Measurements from ENCODE around the gene CHD2. TPM values are rescaled to one million over a fixed set of nuclear protein-coding genes. Genes with fewer than 3 reads are reported as not detected.

CHD2 gene
- total and polyA plus RNA-seq, 8 donors: 21.5 to 833 (median 131) TPM

- H3K4me3 ChIP-seq: no peak overlapping the region
- no peak overlapping the region for H3K27ac ChIP-seq
- no peaks in the 10 kb centered on the region for H3K9me3 ChIP-seq
- 87 to 100% (median 89%) methylated on average over 1 of the region's 1 CpG for WGBS, 5 donors
- peaks cover 73 to 97% (median 96%) of the 10 kb centered on the region in 4 donors for H3K36me3 ChIP-seq
- DNase-seq: no peak
- H3K4me1 ChIP-seq: peaks cover 0 to 16% (median 10%) of the 10 kb centered on the region in 4 donors
- TF ChIP-seq CTCF (IDR thresholded peaks at IDR 0.05) (no peak), POLR2AphosphoS5 (IDR thresholded peaks at IDR 0.05) (no peak), EP300 (IDR thresholded peaks at IDR 0.05) (no peak), POLR2A (IDR thresholded peaks at IDR 0.05) (no peak)
- intact Hi-C loops (cut with DNase I; ENCODE audit: low total_unique reads): loop anchor here (10.0 kb wide), 1 partner anchor 53 kb away; no protein-coding TSS in a partner anchor
- H3K27me3 ChIP-seq: no peaks in the 10 kb centered on the region
These were observed 41.5 kb downstream of the CHD2 start for GRCh38 chr15:92941668-92942067.

- Histone ChIP-seq H3K4me3 (no peak overlapping the region), H3K4me1 (peaks cover 0 to 9% (median 5%) of the 10 kb centered on the region in 4 donors), H3K36me3 (peaks cover 75 to 97% (median 97%) of the 10 kb centered on the region in 4 donors), H3K9me3 (peaks cover 0 to 4% (median 1%) of the 10 kb centered on the region in 4 donors), H3K27ac (no peak overlapping the region), H3K27me3 (no peaks in the 10 kb centered on the region)
- no peak for DNase-seq
- intact Hi-C loops (cut with DNase I; ENCODE audit: low total_unique reads): loop anchor here (10.0 kb wide), 1 partner anchor 52 kb away; no protein-coding TSS in a partner anchor
- no peak for TF ChIP-seq POLR2AphosphoS5 (IDR thresholded peaks at IDR 0.05)
- no peak for TF ChIP-seq POLR2A (IDR thresholded peaks at IDR 0.05)
- no peak for TF ChIP-seq EP300 (IDR thresholded peaks at IDR 0.05)
- TF ChIP-seq CTCF (IDR thresholded peaks at IDR 0.05): no peak
- WGBS, 5 donors: 91 to 97% (median 96%) methylated on average over 3 of the region's 3 CpGs
These were observed 42.6 kb downstream of the CHD2 start for GRCh38 chr15:92942706-92943105.

DNA sequence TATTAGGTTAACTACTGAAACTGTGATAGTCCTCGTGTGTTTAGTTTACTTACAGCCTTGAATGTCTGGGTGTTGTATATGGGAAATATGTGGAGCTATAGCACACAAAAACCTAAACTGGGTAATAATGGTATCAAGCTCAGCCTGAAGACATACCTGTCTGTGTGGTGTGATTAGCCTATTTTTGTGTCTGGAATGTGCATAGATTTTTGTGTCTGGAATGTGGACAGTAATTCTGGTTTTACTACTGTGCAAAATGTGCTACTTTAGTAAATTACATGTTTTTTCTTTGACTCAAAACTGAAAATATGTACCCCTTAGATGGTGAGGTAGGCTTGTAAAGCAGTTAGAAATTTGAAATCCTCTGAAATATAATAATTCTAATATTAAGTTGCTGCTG lies 43.5 kb downstream of the CHD2 start:
- intact Hi-C loops (cut with DNase I; ENCODE audit: low total_unique reads): loop anchor here (10.0 kb wide), 1 partner anchor 51 kb away; no protein-coding TSS in a partner anchor
- Histone ChIP-seq H3K4me1 (peaks cover 0 to under 1% (median under 1%) of the 10 kb centered on the region in 4 donors), H3K9me3 (peaks cover 0 to 12% (median 8%) of the 10 kb centered on the region in 4 donors), H3K27me3 (no peaks in the 10 kb centered on the region), H3K36me3 (peaks cover 77 to 97% (median 97%) of the 10 kb centered on the region in 4 donors), H3K4me3 (no peak overlapping the region), H3K27ac (no peak overlapping the region)
- 44 to 73% (median 55%) methylated on average over 1 of the region's 1 CpG for WGBS, 5 donors
- TF ChIP-seq EP300 (IDR thresholded peaks at IDR 0.05) (no peak), POLR2A (IDR thresholded peaks at IDR 0.05) (no peak), POLR2AphosphoS5 (IDR thresholded peaks at IDR 0.05) (no peak), CTCF (IDR thresholded peaks at IDR 0.05) (no peak)
- no peak for DNase-seq

DNA sequence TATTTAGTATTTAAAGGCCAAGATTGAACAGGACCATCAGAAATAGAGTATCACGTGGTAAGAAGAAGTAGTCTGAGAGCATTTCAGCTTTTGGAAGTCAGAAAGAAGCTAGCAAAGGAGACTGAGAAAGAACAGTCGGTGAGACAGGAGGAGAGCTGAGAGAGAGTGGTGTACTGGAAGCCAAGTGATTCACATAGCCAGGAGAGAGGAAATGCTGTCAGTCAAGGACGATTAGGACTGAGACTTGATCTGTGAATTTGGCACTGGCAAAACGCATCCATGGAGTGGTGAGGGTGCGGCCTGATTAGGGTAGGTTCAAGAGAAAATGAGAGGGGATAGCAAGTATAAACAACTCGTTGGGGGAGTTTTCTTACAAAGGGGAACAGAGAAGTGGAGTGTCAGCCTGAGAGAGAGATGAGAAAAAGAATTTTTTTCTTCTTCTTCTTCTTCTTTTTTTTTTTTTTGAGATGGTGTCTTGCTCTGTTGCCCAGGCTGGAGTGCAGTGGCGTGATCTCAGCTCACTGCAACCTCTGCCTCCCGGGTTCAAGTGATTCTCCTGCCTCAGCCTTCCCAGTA lies 44.9 kb downstream of the CHD2 start:
- TF ChIP-seq POLR2AphosphoS5 (IDR thresholded peaks at IDR 0.05) (no peak), CTCF (IDR thresholded peaks at IDR 0.05) (no peak), EP300 (IDR thresholded peaks at IDR 0.05) (no peak), POLR2A (IDR thresholded peaks at IDR 0.05) (no peak)
- no peak for DNase-seq
- peaks cover 78 to 97% (median 97%) of the 10 kb centered on the region in 4 donors for H3K36me3 ChIP-seq
- 83 to 91% (median 86%) methylated on average over 8 of the region's 8 CpGs for WGBS, 5 donors
- peaks cover 12 to 27% (median 22%) of the 10 kb centered on the region in 4 donors for H3K9me3 ChIP-seq
- intact Hi-C loops (cut with DNase I; ENCODE audit: low total_unique reads): loop anchor here (10.0 kb wide), 1 partner anchor 50 kb away; no protein-coding TSS in a partner anchor
- no peaks in the 10 kb centered on the region for H3K27me3 ChIP-seq
- H3K27ac ChIP-seq: no peak overlapping the region
- no peaks in the 10 kb centered on the region for H3K4me1 ChIP-seq
- H3K4me3 ChIP-seq: no peak overlapping the region
